H9 (cell line): ENCODE results near the gene CAND2. TPM values are rescaled to one million over a fixed set of nuclear protein-coding genes. Genes with fewer than 3 reads are reported as not detected.

Source experiments
- DNase-seq: peaks from one replicate; pipeline ENCODE4 v3.0.0-alpha.2; 2017
- H2AFZ ChIP-seq: one replicate; pipeline ENCODE4 v1.6.1; 2013; ENCODE audit warnings: mild to moderate bottlenecking, low read length, control low read depth, moderate library complexity
- H2AK5ac ChIP-seq: 2 replicates; pipeline ENCODE4 v1.6.1; 2013; ENCODE audit warnings: low read length, control low read depth, mixed read lengths; ENCODE audit not compliant: insufficient read length
- H2BK120ac ChIP-seq: one replicate; pipeline ENCODE4 v1.6.1; 2013; ENCODE audit warnings: low read depth, mild to moderate bottlenecking, low read length, control low read depth, inconsistent platforms; ENCODE audit not compliant: poor library complexity, severe bottlenecking
- H2BK12ac ChIP-seq: 2 replicates; pipeline ENCODE4 v1.6.1; 2013; ENCODE audit warnings: low read length, control low read depth, mixed read lengths, low read depth; ENCODE audit not compliant: insufficient read length
- H2BK15ac ChIP-seq: 2 replicates; pipeline ENCODE4 v1.6.1; 2013; ENCODE audit warnings: low read depth, low read length, control low read depth
- H2BK20ac ChIP-seq: one replicate; pipeline ENCODE4 v1.6.1; 2013; ENCODE audit warnings: low read depth, mild to moderate bottlenecking, low read length, control low read depth, inconsistent platforms; ENCODE audit not compliant: poor library complexity, severe bottlenecking
- H2BK5ac ChIP-seq: 2 replicates; pipeline ENCODE4 v1.6.1; 2013; ENCODE audit warnings: low read length, control low read depth, mixed read lengths; ENCODE audit not compliant: insufficient read length
- H3K14ac ChIP-seq: 2 replicates; pipeline ENCODE4 v1.6.1; 2013; ENCODE audit warnings: low read length, control low read depth; ENCODE audit not compliant: insufficient read depth
- H3K18ac ChIP-seq: 2 replicates; pipeline ENCODE4 v1.6.1; 2013; ENCODE audit warnings: low read depth, mild to moderate bottlenecking, mixed read lengths, low read length, control low read depth; ENCODE audit not compliant: insufficient read length
- H3K23ac ChIP-seq: 2 replicates; pipeline ENCODE4 v1.6.1; 2013; ENCODE audit warnings: low read length, control low read depth, mixed read lengths, low read depth; ENCODE audit not compliant: insufficient read length
- H3K23me2 ChIP-seq: 2 replicates; pipeline ENCODE4 v1.6.1; 2013; ENCODE audit warnings: low read depth, mild to moderate bottlenecking, mixed read lengths, low read length, control low read depth; ENCODE audit not compliant: insufficient read length, poor library complexity, severe bottlenecking
- H3K27ac ChIP-seq: 2 replicates; pipeline ENCODE4 v1.5.1; 2013; ENCODE audit warnings: low read length, control low read depth, mixed read lengths, low read depth; ENCODE audit not compliant: insufficient read length
- H3K27me3 ChIP-seq: 2 replicates; pipeline ENCODE4 v1.6.1; 2013; ENCODE audit warnings: low read length, control low read depth, inconsistent platforms; ENCODE audit not compliant: insufficient read depth
- H3K4ac ChIP-seq: 2 replicates; pipeline ENCODE4 v1.6.1; 2013; ENCODE audit warnings: low read depth, mild to moderate bottlenecking, control low read depth, inconsistent platforms, low read length, moderate library complexity
- H3K4me1 ChIP-seq: 2 replicates; pipeline ENCODE4 v1.6.1; 2013; ENCODE audit warnings: low read length, control low read depth, inconsistent platforms; ENCODE audit not compliant: insufficient read depth
- H3K4me2 ChIP-seq: 2 replicates; pipeline ENCODE4 v1.6.1; 2013; ENCODE audit warnings: low read length, control low read depth, mixed read lengths; ENCODE audit not compliant: insufficient read length, insufficient read depth
- H3K56ac ChIP-seq: 2 replicates; pipeline ENCODE4 v1.6.1; 2013; ENCODE audit warnings: low read depth, mild to moderate bottlenecking, mixed read lengths, low read length, control low read depth; ENCODE audit not compliant: insufficient read length
- H3K79me1 ChIP-seq: 2 replicates; pipeline ENCODE4 v1.6.1; 2013; ENCODE audit warnings: low read depth, mild to moderate bottlenecking, moderate library complexity, low read length, control low read depth, inconsistent platforms; ENCODE audit not compliant: insufficient read depth, poor library complexity, severe bottlenecking
- H3K79me2 ChIP-seq: 2 replicates; pipeline ENCODE4 v1.6.1; 2013; ENCODE audit warnings: low read length, control low read depth, inconsistent platforms; ENCODE audit not compliant: insufficient read depth
- H3K9ac ChIP-seq: 2 replicates; pipeline ENCODE4 v1.6.1; 2013; ENCODE audit warnings: low read length, control low read depth, mixed read lengths; ENCODE audit not compliant: insufficient read length; ENCODE audit errors: extremely low read depth
- H3K9me3 ChIP-seq: one replicate; pipeline ENCODE4 v1.6.1; 2013; ENCODE audit warnings: low read depth, low read length, inconsistent platforms; ENCODE audit not compliant: control insufficient read depth
- H3T11ph ChIP-seq: one replicate; pipeline ENCODE4 v1.6.1; 2013; ENCODE audit warnings: mild to moderate bottlenecking, low read length, control low read depth, inconsistent platforms
- H4K20me1 ChIP-seq: one replicate; pipeline ENCODE4 v1.6.1; 2013; ENCODE audit not compliant: control insufficient read depth, insufficient read length, insufficient read depth
- H4K5ac ChIP-seq: 2 replicates; pipeline ENCODE4 v1.6.1; 2013; ENCODE audit warnings: low read depth, mild to moderate bottlenecking, mixed read lengths, low read length, control low read depth; ENCODE audit not compliant: insufficient read length
- H4K8ac ChIP-seq: replicated peaks from 2 replicates; pipeline ENCODE4 v1.6.1; 2013; ENCODE audit warnings: low read length, control low read depth, mixed read lengths, low read depth; ENCODE audit not compliant: insufficient read length
- H4K91ac ChIP-seq: 2 replicates; pipeline ENCODE4 v1.6.1; 2013; ENCODE audit warnings: low read depth, mild to moderate bottlenecking, moderate library complexity, mixed read lengths, low read length, control low read depth; ENCODE audit not compliant: insufficient read length
- H3K27ac Mint-ChIP-seq, 3 experiments: 2 replicates in 2 of 3; 3 replicates in 1 of 3; pipeline ENCODE4 v1.8.0; 2020 to 2021; ENCODE audit warnings: mixed read lengths in 3 of 3, mild to moderate bottlenecking in 1 of 3, moderate library complexity in 1 of 3
- H3K27me3 Mint-ChIP-seq: 2 replicates; pipeline ENCODE4 v1.8.0; 2021; ENCODE audit warnings: low read depth, mild to moderate bottlenecking, moderate library complexity, mixed read lengths
- H3K36me3 Mint-ChIP-seq, 3 experiments: 2 replicates in 2 of 3; 3 replicates in 1 of 3; pipeline ENCODE4 v1.8.0; 2020 to 2021; ENCODE audit warnings: low read depth in 3 of 3, mixed read lengths in 3 of 3; ENCODE audit not compliant: insufficient read depth in 1 of 3
- H3K4me1 Mint-ChIP-seq, 2 experiments: 2 replicates each; pipeline ENCODE4 v1.8.0; 2020; ENCODE audit warnings: mixed read lengths in 2 of 2
- H3K4me3 Mint-ChIP-seq, 2 experiments: 2 replicates in 1 of 2; 3 replicates in 1 of 2; pipeline ENCODE4 v1.8.0; 2020 to 2021; ENCODE audit warnings: mild to moderate bottlenecking in 2 of 2, mixed read lengths in 2 of 2, moderate library complexity in 1 of 2
- H3K9me3 Mint-ChIP-seq, 2 experiments: 2 replicates in 1 of 2; 3 replicates in 1 of 2; pipeline ENCODE4 v1.8.0; 2020; ENCODE audit warnings: mild to moderate bottlenecking in 2 of 2, mixed read lengths in 2 of 2, moderate library complexity in 1 of 2
- WGBS: extraction: QIAGEN DNeasy Blood & Tissue Kit; methylation state at CpG from one replicate; pipeline ENCODE4 v1.1.7; 2013; ENCODE audit warnings: missing lambda C conversion rate, low lambda C conversion rate, mixed read lengths; ENCODE audit not compliant: insufficient read length; ENCODE audit errors: extremely low coverage; 5-methylcytosine and 5-hydroxymethylcytosine counted together
- total RNA-seq: library from RNA; stranded (reverse); gene quantifications from 2 replicates; pipeline ENCODE4 v1.2.1, GENCODE V29; 2021
- TF ChIP-seq, protein P1 (sequence below): fragments of 200-600 bp; sonication (generic); conservative IDR thresholded peaks from 3 replicates; pipeline ENCODE4 v1.8.0; 2021; ENCODE audit warnings: antibody characterized with exemption, mild to moderate bottlenecking

Gene CAND2
- total RNA-seq, 1 experiment from 2014 or later = 10.7 TPM

DNA sequence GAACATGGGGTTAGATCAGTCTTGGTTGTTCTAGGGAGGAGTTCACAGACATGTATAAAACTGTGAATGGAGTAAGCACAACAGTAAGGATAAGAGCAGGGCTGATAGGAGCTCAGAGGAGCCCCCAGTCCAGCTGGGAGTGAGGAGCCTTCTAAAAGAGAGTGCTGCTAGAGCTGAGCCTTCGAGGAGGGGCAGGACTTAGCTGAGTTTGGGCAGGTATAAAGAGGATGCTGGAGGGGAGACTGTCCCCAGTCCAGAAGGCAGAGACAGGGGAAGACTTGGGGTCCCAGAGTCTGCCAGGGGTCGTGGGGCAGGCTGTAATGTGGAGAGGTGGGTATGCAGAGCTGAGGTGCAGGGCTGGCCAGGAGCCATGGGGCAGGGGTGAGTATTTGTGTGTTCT lies 12.1 kb downstream of the CAND2 start:
- H2BK20ac ChIP-seq = no peak overlapping the region
- no peak overlapping the region for H2AK5ac ChIP-seq
- no peak overlapping the region for H3K23ac ChIP-seq
- no peak overlapping the region for H3K4ac ChIP-seq
- Mint-ChIP-seq H3K27ac (peak overlapping the region in 1 of 3 experiments; percentile 56; a peak in 2 of 7 replicates), H3K27me3 (peaks cover 1% of the 10 kb centered on the region; the same call in 1 of the 2 replicates), H3K4me3 (peak overlapping the region; percentile 21 to 76; a peak in 3 of 5 replicates), H3K36me3 (peaks cover 2 to 18% (median 12%) of the 10 kb centered on the region in 3 experiments; a peak in 6 of 7 replicates), H3K9me3 (no peaks in the 10 kb centered on the region), H3K4me1 (peaks cover 16 to 22% of the 10 kb centered on the region in 2 experiments)
- H3K27me3 ChIP-seq = no peaks in the 10 kb centered on the region
- no peak overlapping the region for H2BK120ac ChIP-seq
- H3K56ac ChIP-seq = no peak overlapping the region
- no peaks in the 10 kb centered on the region for H3K4me1 ChIP-seq
- no peak overlapping the region for H4K8ac ChIP-seq
- no peak overlapping the region for H3K4me2 ChIP-seq
- H2BK12ac ChIP-seq = no peak overlapping the region
- no peak overlapping the region for H2AFZ ChIP-seq
- no peak overlapping the region for H2BK5ac ChIP-seq
- no peak overlapping the region for H4K5ac ChIP-seq
- H4K91ac ChIP-seq = no peak overlapping the region
- H2BK15ac ChIP-seq = no peak overlapping the region
- H3K79me2 ChIP-seq = no peaks in the 10 kb centered on the region
- H3K27ac ChIP-seq = no peak overlapping the region
- H3K14ac ChIP-seq = no peak overlapping the region
- peaks cover 4% of the 10 kb centered on the region for H3K23me2 ChIP-seq
- no peak overlapping the region for H3K9ac ChIP-seq
- TF ChIP-seq, protein P1, sequence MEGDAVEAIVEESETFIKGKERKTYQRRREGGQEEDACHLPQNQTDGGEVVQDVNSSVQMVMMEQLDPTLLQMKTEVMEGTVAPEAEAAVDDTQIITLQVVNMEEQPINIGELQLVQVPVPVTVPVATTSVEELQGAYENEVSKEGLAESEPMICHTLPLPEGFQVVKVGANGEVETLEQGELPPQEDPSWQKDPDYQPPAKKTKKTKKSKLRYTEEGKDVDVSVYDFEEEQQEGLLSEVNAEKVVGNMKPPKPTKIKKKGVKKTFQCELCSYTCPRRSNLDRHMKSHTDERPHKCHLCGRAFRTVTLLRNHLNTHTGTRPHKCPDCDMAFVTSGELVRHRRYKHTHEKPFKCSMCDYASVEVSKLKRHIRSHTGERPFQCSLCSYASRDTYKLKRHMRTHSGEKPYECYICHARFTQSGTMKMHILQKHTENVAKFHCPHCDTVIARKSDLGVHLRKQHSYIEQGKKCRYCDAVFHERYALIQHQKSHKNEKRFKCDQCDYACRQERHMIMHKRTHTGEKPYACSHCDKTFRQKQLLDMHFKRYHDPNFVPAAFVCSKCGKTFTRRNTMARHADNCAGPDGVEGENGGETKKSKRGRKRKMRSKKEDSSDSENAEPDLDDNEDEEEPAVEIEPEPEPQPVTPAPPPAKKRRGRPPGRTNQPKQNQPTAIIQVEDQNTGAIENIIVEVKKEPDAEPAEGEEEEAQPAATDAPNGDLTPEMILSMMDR = no peak
- H3K79me1 ChIP-seq = no peaks in the 10 kb centered on the region
- no peak for DNase-seq
- H4K20me1 ChIP-seq = no peaks in the 10 kb centered on the region
- no peaks in the 10 kb centered on the region for H3K9me3 ChIP-seq
- H3T11ph ChIP-seq = no peak overlapping the region
- no CpG with 5 or more reads among the region's 2 CpGs for WGBS
- H3K18ac ChIP-seq = no peak overlapping the region
